SJSA1 (cell line): ENCODE data around the gene INHA. TPM values are rescaled to one million over a fixed set of nuclear protein-coding genes. Genes with fewer than 3 reads are reported as not detected.

Source experiments
- DNase-seq, 2 experiments: peaks; one replicate each; pipeline ENCODE4 v3.0.0-alpha.2; 2015 to 2020; ENCODE audit warnings: low spot score in 2 of 2, low read depth in 1 of 2
- H3K27ac ChIP-seq: fragments of 250-450 bp; sonication (Bioruptor Pico); 2 replicates; pipeline ENCODE4 v1.5.1; 2020; ENCODE audit warnings: mild to moderate bottlenecking, moderate library complexity
- H3K27me3 ChIP-seq: fragments of 250-450 bp; sonication (Bioruptor Pico); replicated peaks from 2 replicates; pipeline ENCODE4 v1.5.1; 2020; ENCODE audit warnings: mild to moderate bottlenecking, moderate library complexity
- H3K36me3 ChIP-seq: fragments of 250-450 bp; sonication (Bioruptor Pico); 2 replicates; pipeline ENCODE4 v1.5.1; 2020; ENCODE audit warnings: mild to moderate bottlenecking
- H3K4me1 ChIP-seq: fragments of 250-450 bp; sonication (Bioruptor Pico); replicated peaks from 2 replicates; pipeline ENCODE4 v1.6.1; 2021; ENCODE audit warnings: mild to moderate bottlenecking
- H3K4me3 ChIP-seq: fragments of 250-450 bp; sonication (Bioruptor Pico); 2 replicates; pipeline ENCODE4 v1.5.1; 2020; ENCODE audit warnings: mild to moderate bottlenecking
- H3K9me3 ChIP-seq: fragments of 250-450 bp; sonication (Bioruptor Pico); replicated peaks from 2 replicates; pipeline ENCODE4 v1.5.1; 2020; ENCODE audit warnings: mild to moderate bottlenecking
- total RNA-seq: library from RNA; depleted of rRNA; stranded (reverse); fragments of >200 nt; shearing (Covaris generic); gene quantifications from 2 replicates; pipeline ENCODE4 v1.2.3, GENCODE V29; 2014

Gene INHA
- total RNA-seq, 1 experiment from 2014 or later: 0.11 TPM

GRCh38 chr2:219569635-219570034 lies 2.5 kb upstream of the INHA start:
- Histone ChIP-seq H3K4me1 (peaks cover 18% of the 10 kb centered on the region), H3K36me3 (peaks cover 44% of the 10 kb centered on the region), H3K27me3 (no peaks in the 10 kb centered on the region), H3K27ac (no peak overlapping the region), H3K4me3 (no peak overlapping the region), H3K9me3 (0 out of 2 replicates have a peak, but pooled peaks cover 3% of the 10 kb centered on the region)
- no peak for DNase-seq

- peak; percentile 21 to 46 for DNase-seq
- Histone ChIP-seq H3K4me1 (peaks cover 18% of the 10 kb centered on the region), H3K4me3 (peak overlapping the region; percentile 97), H3K36me3 (peaks cover 44% of the 10 kb centered on the region), H3K9me3 (0 out of 2 replicates have a peak, but pooled peaks cover 3% of the 10 kb centered on the region), H3K27ac (peak overlapping the region; percentile 39), H3K27me3 (no peaks in the 10 kb centered on the region)
These were observed 1.8 kb upstream of the INHA start for GRCh38 chr2:219570194-219570923.

- peak; percentile 49 to 51 for DNase-seq
- no peaks in the 10 kb centered on the region for H3K27me3 ChIP-seq
- peaks cover 43% of the 10 kb centered on the region for H3K36me3 ChIP-seq
- peak overlapping the region; percentile 97 for H3K4me3 ChIP-seq
- H3K27ac ChIP-seq: peak overlapping the region; percentile 39
- 0 out of 2 replicates have a peak, but pooled peaks cover 3% of the 10 kb centered on the region for H3K9me3 ChIP-seq
- peaks cover 18% of the 10 kb centered on the region for H3K4me1 ChIP-seq
These were observed 1.2 kb upstream of the INHA start for GRCh38 chr2:219570924-219571310.

GRCh38 chr2:219571311-219572236 lies 536 bp upstream of the INHA start, which contains the start of gene OBSL1:
Gene OBSL1 (minus strand): TSS chr2:219571539. CDS start chr2:219571232, 307 bp downstream.
- Histone ChIP-seq H3K4me3 (peak within 1 kb of the TSS; percentile 97), H3K27ac (peak within 1 kb of the TSS; percentile 39)
- DNase-seq: peak; percentile 21 to 85

GRCh38 chr2:219573166-219573565 lies 1.1 kb downstream of the INHA start:
- 0 out of 2 replicates have a peak, but pooled peaks cover 3% of the 10 kb centered on the region for H3K9me3 ChIP-seq
- DNase-seq: no peak
- peaks cover 25% of the 10 kb centered on the region for H3K36me3 ChIP-seq
- peaks cover 18% of the 10 kb centered on the region for H3K4me1 ChIP-seq
- H3K27me3 ChIP-seq: 0 out of 2 replicates have a peak, but pooled peaks cover 3% of the 10 kb centered on the region
- no peak overlapping the region for H3K4me3 ChIP-seq
- no peak overlapping the region for H3K27ac ChIP-seq

More at GRCh38 chr2:219571311-219572236, 536 bp upstream of the INHA start, which contains the start of gene OBSL1:
- Histone ChIP-seq H3K9me3 (0 out of 2 replicates have a peak, but pooled peaks cover 3% of the 10 kb centered on the region), H3K4me1 (peaks cover 18% of the 10 kb centered on the region), H3K36me3 (peaks cover 40% of the 10 kb centered on the region), H3K27me3 (no peaks in the 10 kb centered on the region)

- 0 out of 2 replicates have a peak, but pooled peaks cover 3% of the 10 kb centered on the region for H3K9me3 ChIP-seq
- 0 out of 2 replicates have a peak, but pooled peaks cover 3% of the 10 kb centered on the region for H3K27me3 ChIP-seq
- peaks cover 18% of the 10 kb centered on the region for H3K4me1 ChIP-seq
- H3K27ac ChIP-seq: no peak overlapping the region
- no peak overlapping the region for H3K4me3 ChIP-seq
- DNase-seq: no peak
- peaks cover 13% of the 10 kb centered on the region for H3K36me3 ChIP-seq
These were observed 2.6 kb downstream of the INHA start for GRCh38 chr2:219574484-219575311.

GRCh38 chr2:219575566-219576504 lies 3.7 kb downstream of the INHA start:
- H3K9me3 ChIP-seq: no peaks in the 10 kb centered on the region
- H3K27me3 ChIP-seq: 0 out of 2 replicates have a peak, but pooled peaks cover 6% of the 10 kb centered on the region
- peaks cover 8% of the 10 kb centered on the region for H3K4me1 ChIP-seq
- no peak overlapping the region for H3K4me3 ChIP-seq
- H3K36me3 ChIP-seq: peaks cover 2% of the 10 kb centered on the region
- no peak for DNase-seq
- no peak overlapping the region for H3K27ac ChIP-seq

- Histone ChIP-seq H3K9me3 (no peaks in the 10 kb centered on the region), H3K27ac (no peak overlapping the region), H3K4me1 (peaks cover 3% of the 10 kb centered on the region), H3K4me3 (no peak overlapping the region), H3K36me3 (no peaks in the 10 kb centered on the region), H3K27me3 (0 out of 2 replicates have a peak, but pooled peaks cover 6% of the 10 kb centered on the region)
- no peak for DNase-seq
These were observed 4.6 kb downstream of the INHA start for GRCh38 chr2:219576505-219577388.

GRCh38 chr2:219578811-219579613 lies 6.9 kb downstream of the INHA start:
- H3K27me3 ChIP-seq: peaks cover 6% of the 10 kb centered on the region; the same call in 1 of the 2 replicates
- H3K36me3 ChIP-seq: no peaks in the 10 kb centered on the region
- no peaks in the 10 kb centered on the region for H3K4me1 ChIP-seq
- no peaks in the 10 kb centered on the region for H3K9me3 ChIP-seq
- no peak overlapping the region for H3K27ac ChIP-seq
- no peak overlapping the region for H3K4me3 ChIP-seq
- no peak for DNase-seq

- H3K9me3 ChIP-seq: no peaks in the 10 kb centered on the region
- H3K36me3 ChIP-seq: no peaks in the 10 kb centered on the region
- H3K4me3 ChIP-seq: no peak overlapping the region
- H3K4me1 ChIP-seq: no peaks in the 10 kb centered on the region
- DNase-seq: no peak
- H3K27ac ChIP-seq: no peak overlapping the region
- H3K27me3 ChIP-seq: peaks cover 9% of the 10 kb centered on the region
These were observed 9.2 kb downstream of the INHA start for GRCh38 chr2:219581346-219581745.

- Histone ChIP-seq H3K4me3 (no peak overlapping the region), H3K27ac (no peak overlapping the region), H3K27me3 (peaks cover 9% of the 10 kb centered on the region; the same call in 1 of the 2 replicates), H3K4me1 (peaks cover 7% of the 10 kb centered on the region), H3K36me3 (no peaks in the 10 kb centered on the region), H3K9me3 (no peaks in the 10 kb centered on the region; the same call in 1 of the 2 replicates)
- no peak for DNase-seq
These were observed 19.0 kb downstream of the INHA start for GRCh38 chr2:219591091-219591490.
